HepG2 (cell line): Measurements from ENCODE around the gene JAGN1. TPM values are rescaled to one million over a fixed set of nuclear protein-coding genes. Genes with fewer than 3 reads are reported as not detected.

Experiments
- ATAC-seq: fragments of 200-7000 bp; cut with Tn5 transposase; 3 replicates; pipeline ENCODE4 v1.9.1; 2020; ENCODE audit warnings: mild to moderate bottlenecking, moderate library complexity
- BruUV-seq: library from RNA; stranded (reverse); fragments of 400-500 nt; replicated peaks from 2 replicates; lab custom pipeline; 2021; lab: Mats Ljungman, UMichigan
- CTCF ChIA-PET: fragments of 300-600 bp; formaldehyde crosslinking; extraction: SDS; loops from one replicate; lab custom pipeline; 2021; ENCODE audit warnings: low total read pairs, inconsistent platforms, low intra/inter-chr PET ratio; lab: Yijun Ruan, JAX
- POLR2A ChIA-PET: fragments of 350-600 bp; sonication (Branson Sonifier 250); formaldehyde crosslinking; loops from one replicate; lab custom pipeline; 2020; ENCODE audit warnings: antibody characterized with exemption, inconsistent platforms; lab: Yijun Ruan, JAX
- DNase-seq: peaks from one replicate; pipeline ENCODE4 v3.0.0-alpha.2; 2015; ENCODE audit warnings: low spot score
- FAIRE-seq: peaks from 3 replicates; lab custom pipeline; 2011; peaks lifted over from hg19 to GRCh38; lab: Jason Lieb, UNC
- H2AFZ ChIP-seq: one replicate; pipeline ENCODE4 v1.6.1; 2011; ENCODE audit warnings: low read length, inconsistent platforms
- H3K27ac ChIP-seq: fragments of 300-600 bp; 3 replicates; pipeline ENCODE4 v1.8.0; 2011; ENCODE audit warnings: mixed run types, mild to moderate bottlenecking, mixed read lengths, low read length, inconsistent platforms; ENCODE audit not compliant: insufficient read depth; ENCODE audit errors: extremely low read length
- H3K27me3 ChIP-seq, 2 experiments: fragments of 200-600 bp in 1 of 2; 2 replicates in 1 of 2; 3 replicates in 1 of 2; pipeline versions ENCODE4 v1.6.0 to v1.8.0; 2011; ENCODE audit warnings: low read length in 2 of 2, mild to moderate bottlenecking in 2 of 2, moderate library complexity in 2 of 2, inconsistent platforms in 1 of 2; ENCODE audit not compliant: insufficient read depth in 2 of 2, control insufficient read depth in 1 of 2
- H3K36me3 ChIP-seq, 2 experiments: fragments of 200-600 bp in 1 of 2; replicated peaks in 1 of 2; 2 replicates in 1 of 2; 3 replicates in 1 of 2; pipeline versions ENCODE4 v1.5.1 to v1.8.0; 2011; ENCODE audit warnings: low read length in 2 of 2, inconsistent platforms in 1 of 2; ENCODE audit not compliant: insufficient read depth in 2 of 2, control insufficient read depth in 1 of 2
- H3K4me1 ChIP-seq: 2 replicates; pipeline ENCODE4 v1.5.1; 2012; ENCODE audit warnings: low read length, inconsistent platforms; ENCODE audit not compliant: insufficient read depth
- H3K4me2 ChIP-seq: 2 replicates; pipeline ENCODE4 v1.6.0; 2011; ENCODE audit warnings: low read depth, low read length, inconsistent platforms
- H3K4me3 ChIP-seq, 3 experiments: fragments of 200-600 bp in 1 of 3; sonication (generic), shearing (Covaris generic) in 1 of 3; replicated peaks in 1 of 3; 2 replicates each; pipeline ENCODE4 v1.5.1; 2011 to 2016; ENCODE audit warnings: low read length in 3 of 3, inconsistent platforms in 2 of 3, low read depth in 2 of 3, mild to moderate bottlenecking in 2 of 3, control low read depth in 1 of 3, mixed read lengths in 1 of 3; ENCODE audit not compliant: insufficient read depth in 1 of 3
- H3K79me2 ChIP-seq: one replicate; pipeline ENCODE4 v1.6.1; 2011; ENCODE audit warnings: low read length, inconsistent platforms; ENCODE audit not compliant: insufficient read depth
- H3K9ac ChIP-seq: 2 replicates; pipeline ENCODE4 v1.6.0; 2011; ENCODE audit warnings: mild to moderate bottlenecking, low read depth, low read length, inconsistent platforms; ENCODE audit not compliant: insufficient read depth
- H3K9me3 ChIP-seq: 2 replicates; pipeline ENCODE4 v1.5.1; 2012; ENCODE audit warnings: mild to moderate bottlenecking, low read length
- H4K20me1 ChIP-seq: 2 replicates; pipeline ENCODE4 v1.6.0; 2011; ENCODE audit warnings: inconsistent platforms, mild to moderate bottlenecking, low read length, moderate library complexity; ENCODE audit not compliant: insufficient read depth
- ARID3A ChIP-seq: IDR thresholded peaks from 2 replicates; pipeline ENCODE4 v1.6.1; 2012; ENCODE audit warnings: low read depth, low read length, improper control_type of control experiment
- BORCS8-MEF2B ChIP-seq: sonication (generic); formaldehyde crosslinking; IDR thresholded peaks from 2 replicates; pipeline ENCODE4 v1.8.0; 2022; ENCODE audit warnings: mild to moderate bottlenecking, missing genetic modification reagents
- FOXC1 ChIP-seq: sonication (generic); formaldehyde crosslinking; IDR thresholded peaks from 2 replicates; pipeline ENCODE4 v1.8.0; 2022; ENCODE audit warnings: mild to moderate bottlenecking, missing genetic modification reagents, borderline replicate concordance
- GATA4 ChIP-seq: sonication (generic); IDR thresholded peaks from 2 replicates; pipeline ENCODE4 v1.6.1; 2016; ENCODE audit warnings: antibody characterized with exemption, low read depth, borderline replicate concordance
- GRHL1 ChIP-seq: sonication (generic); formaldehyde crosslinking; conservative IDR thresholded peaks from 2 replicates; pipeline ENCODE4 v1.8.0; 2022; ENCODE audit warnings: missing genetic modification reagents
- IKZF1 ChIP-seq: fragments of 450-650 bp; IDR thresholded peaks from 2 replicates; pipeline ENCODE4 v1.7.1; 2016
- IRF1 ChIP-seq: sonication (generic); formaldehyde crosslinking; IDR thresholded peaks from 2 replicates; pipeline ENCODE4 v1.4.0; 2020; ENCODE audit warnings: low read depth, mild to moderate bottlenecking, missing genetic modification reagents
- NR3C1 ChIP-seq: sonication (generic); formaldehyde crosslinking; IDR thresholded peaks from 2 replicates; pipeline ENCODE4 v1.4.0; 2020; ENCODE audit warnings: missing genetic modification reagents
- POGZ ChIP-seq: sonication (generic); formaldehyde crosslinking; IDR thresholded peaks from 2 replicates; pipeline ENCODE4 v1.4.0; 2020; ENCODE audit warnings: mild to moderate bottlenecking, missing genetic modification reagents
- SATB2 ChIP-seq: sonication (generic); formaldehyde crosslinking; IDR thresholded peaks from 2 replicates; pipeline ENCODE4 v1.5.0; 2020; ENCODE audit warnings: missing genetic modification reagents
- TCF12 ChIP-seq, 2 experiments: fragments of 450-650 bp in 1 of 2; sonication (generic) in 1 of 2; formaldehyde crosslinking in 1 of 2; IDR thresholded peaks; 2 replicates each; pipeline versions ENCODE4 v1.6.1 to v1.8.0; 2017 to 2022; ENCODE audit warnings: antibody characterized with exemption in 1 of 2, mild to moderate bottlenecking in 1 of 2, missing genetic modification reagents in 1 of 2, moderate library complexity in 1 of 2
- ZBTB1 ChIP-seq: sonication (generic); formaldehyde crosslinking; IDR thresholded peaks from 2 replicates; pipeline ENCODE4 v1.4.0; 2020; ENCODE audit warnings: missing genetic modification reagents, borderline replicate concordance
- ZEB1 ChIP-seq: IDR thresholded peaks from 2 replicates; pipeline ENCODE4 v1.6.1; 2012; ENCODE audit warnings: mild to moderate bottlenecking, low read depth, inconsistent platforms; ENCODE audit not compliant: insufficient replicate concordance
- ZFP91 ChIP-seq: sonication (generic); formaldehyde crosslinking; IDR thresholded peaks from 2 replicates; pipeline ENCODE4 v1.9.0; 2022; ENCODE audit warnings: missing genetic modification reagents, mild to moderate bottlenecking, borderline replicate concordance
- ZNF326 ChIP-seq: sonication (generic); formaldehyde crosslinking; IDR thresholded peaks from 2 replicates; pipeline ENCODE4 v1.4.0; 2020; ENCODE audit warnings: missing genetic modification reagents, borderline replicate concordance
- ZNF577 ChIP-seq: sonication (generic); formaldehyde crosslinking; IDR thresholded peaks from 2 replicates; pipeline ENCODE4 v1.4.0; 2020; ENCODE audit warnings: mild to moderate bottlenecking, low read depth, missing genetic modification reagents, borderline replicate concordance
- ZNF660 ChIP-seq: sonication (generic); formaldehyde crosslinking; IDR thresholded peaks from 2 replicates; pipeline ENCODE4 v1.5.1; 2020; ENCODE audit warnings: mild to moderate bottlenecking, low read depth, missing genetic modification reagents, borderline replicate concordance
- ZNF775 ChIP-seq: sonication (generic); formaldehyde crosslinking; IDR thresholded peaks from 2 replicates; pipeline ENCODE4 v1.4.0; 2020; ENCODE audit warnings: missing genetic modification reagents, mild to moderate bottlenecking, moderate library complexity, borderline replicate concordance
- WGBS: methylation state at CpG from one replicate; pipeline ENCODE4 v1.1.6; 2017; ENCODE audit warnings: low lambda C conversion rate; 5-methylcytosine and 5-hydroxymethylcytosine counted together
- in situ Hi-C: cut with HindIII; loops from 2 replicates; pipeline ENCODE4 v1.10.0; 2017; ENCODE audit warnings: low pct_unique_long_range_greater_than_20kb; ENCODE audit not compliant: extremely low pct_ligation_motif_present
- intact Hi-C: fragments of 100-400 bp; cut with micrococcal nuclease; formaldehyde crosslinking; loops from one replicate; pipeline ENCODE4 v1.10.0; 2022; ENCODE audit not compliant: unreplicated experiment
- polyA plus RNA-seq, 8 experiments: library from polyadenylated mRNA; depleted of rRNA in 3 of 8; stranded (reverse) in 7 of 8; unstranded in 1 of 8; fragments of >200 nt; fragmentation: Illumina TruSeq in 4 of 8; extraction: Trizol in 4 of 8; gene quantifications; 2 replicates each; pipeline versions ENCODE4 v1.2.1 to v1.2.3, GENCODE V29; 2011 to 2016; ENCODE audit warnings: low read depth in 4 of 8, missing spikeins in 1 of 8, mixed read lengths in 1 of 8; ENCODE audit not compliant: insufficient read depth in 1 of 8
- total RNA-seq, 5 experiments: library from RNA; depleted of rRNA; stranded (reverse); fragments of >200 nt; fragmentation: Illumina TruSeq; extraction: Trizol; gene quantifications; 2 replicates each; pipeline ENCODE4 v1.2.3, GENCODE V29; 2016; ENCODE audit warnings: low read depth in 1 of 5

The JAGN1 gene
- total and polyA plus RNA-seq, 2 of the 13 experiments (the other 11 are each of a cell fraction or from before 2014, with no cell fraction given): 49.9 to 50.9 TPM

GRCh38 chr3:9934993-9935392 is 44.6 kb downstream of the JAGN1 start:
- peak overlapping the region; percentile 85 for H3K9ac ChIP-seq
- intact Hi-C loops: loop anchor here (5.0 kb wide), 1 partner anchor 38 kb away; no protein-coding TSS in a partner anchor

More at GRCh38 chr3:9934993-9935392, 44.6 kb downstream of the JAGN1 start:
- Histone ChIP-seq H3K4me1 (peaks cover 48% of the 10 kb centered on the region), H3K36me3 (peaks cover 0 to 18% of the 10 kb centered on the region in 2 experiments; a peak in 2 of 5 replicates), H3K27ac (no peak overlapping the region), H3K4me2 (peak overlapping the region; percentile 86), H3K79me2 (peaks cover 20% of the 10 kb centered on the region), H3K27me3 (no peaks in the 10 kb centered on the region), H2AFZ (no peak overlapping the region), H3K4me3 (peak overlapping the region; percentile 70 to 82 (median 80); a peak in 5 of 6 replicates)
- BruUV-seq: TSS peak; percentile 63
- no peak for ATAC-seq
- no peak for FAIRE-seq
- in situ Hi-C loops: no loop called here
- CTCF ChIA-PET: interaction anchor here (3.1 kb wide), 1 partner anchor 11 kb away, joined by 14 read pairs; no protein-coding TSS in a partner anchor
- TF ChIP-seq ZFP91 (CRISPR knock-in tag) (no peak), POGZ (CRISPR knock-in tag) (no peak), ZNF326 (CRISPR knock-in tag) (no peak), ZNF660 (CRISPR knock-in tag) (no peak), NR3C1 (CRISPR knock-in tag) (no peak), ZBTB1 (CRISPR knock-in tag) (no peak), ZEB1 (no peak), FOXC1 (CRISPR knock-in tag) (no peak), SATB2 (no peak), IRF1 (no peak), BORCS8-MEF2B (CRISPR knock-in tag) (no peak), TCF12 (IDR thresholded peaks at IDR 0.05) (no peak), TCF12 (CRISPR knock-in tag; IDR thresholded peaks at IDR 0.05) (no peak), ZNF775 (CRISPR knock-in tag) (no peak), ZNF577 (no peak), GATA4 (no peak), IKZF1 (no peak), GRHL1 (CRISPR knock-in tag) (no peak), ARID3A (no peak)
- TF ChIP-seq, all 625 proteins: peak for 0
- POLR2A ChIA-PET: interaction anchor here (1.1 to 7.6 kb wide), 5 partner anchors 12 to 90 kb away, joined by 3 to 124 read pairs (median 12); partner anchors contain the start of genes IL17RC and IL17RE
- Histone ChIP-seq H4K20me1 (no peaks in the 10 kb centered on the region), H3K9me3 (no peaks in the 10 kb centered on the region)
- 39% methylated on average over 4 of the region's 4 CpGs for WGBS
- DNase-seq: no peak
